GM19463 (cell line): ENCODE results near the gene MCAT.
"Not testable (repeated sequence)": the region's sequence is repeated elsewhere in the genome, so short reads cannot be mapped to it uniquely, and the experiment has no call there.

ENCODE experiments used
- ATAC-seq: cut with Tn5 transposase; IDR thresholded peaks from one replicate; pipeline ENCODE4 v1.9.1; 2021; ENCODE audit warnings: mild to moderate bottlenecking, moderate library complexity; ENCODE audit not compliant: unreplicated experiment

MCAT gene

GRCh38 chr22:43154887-43155536, 11.8 kb upstream of the MCAT start:
- ATAC-seq: no peak

GRCh38 chr22:43153899-43154298, 10.7 kb upstream of the MCAT start:
- no peak for ATAC-seq

GRCh38 chr22:43152357-43153071, 9.3 kb upstream of the MCAT start:
- ATAC-seq: peak; percentile 45

- no peak for ATAC-seq
These were observed 8.8 kb upstream of the MCAT start for GRCh38 chr22:43152003-43152356.

- ATAC-seq: peak; percentile 36
These were observed 8.2 kb upstream of the MCAT start, which contains the start of gene TSPO for GRCh38 chr22:43151251-43152002. TSS of gene TSPO (plus strand) at chr22:43151559. CDS start at chr22:43159239, 7,680 bp downstream.

GRCh38 chr22:43150731-43151206, 7.6 kb upstream of the MCAT start:
- no peak for ATAC-seq

- no peak for ATAC-seq
These were observed 5.4 kb upstream of the MCAT start for GRCh38 chr22:43148581-43148980.

GRCh38 chr22:43147821-43148220, 4.6 kb upstream of the MCAT start:
- no peak for ATAC-seq

GRCh38 chr22:43146332-43146731, 3.1 kb upstream of the MCAT start:
- ATAC-seq: not testable (repeated sequence)

- not testable (repeated sequence) for ATAC-seq
These were observed 2.2 kb upstream of the MCAT start for GRCh38 chr22:43145371-43145770.

- ATAC-seq: no peak
These were observed 1.8 kb upstream of the MCAT start for GRCh38 chr22:43144949-43145348.

- no peak for ATAC-seq
These were observed 6.4 kb downstream of the MCAT start for GRCh38 chr22:43136801-43137200.

- ATAC-seq: no peak
These were observed 6.9 kb downstream of the MCAT start for GRCh38 chr22:43136255-43136654.

GRCh38 chr22:43135565-43135964, 7.6 kb downstream of the MCAT start:
- no peak for ATAC-seq

- ATAC-seq: no peak
These were observed 8.6 kb downstream of the MCAT start for GRCh38 chr22:43134553-43134952.

GRCh38 chr22:43133401-43133800, 9.8 kb downstream of the MCAT start:
- ATAC-seq: no peak

- ATAC-seq: no peak
These were observed 11.3 kb downstream of the MCAT start for GRCh38 chr22:43131773-43132501.

- no peak for ATAC-seq
These were observed 13.5 kb downstream of the MCAT start for GRCh38 chr22:43129426-43130425.

- no peak for ATAC-seq
These were observed 14.2 kb downstream of the MCAT start for GRCh38 chr22:43128928-43129424.

GRCh38 chr22:43128116-43128515, 15.1 kb downstream of the MCAT start:
- ATAC-seq: no peak
